H1 (cell line): ENCODE results near the gene DPYD. TPM values are rescaled to one million over a fixed set of nuclear protein-coding genes. Genes with fewer than 3 reads are reported as not detected.

Experiments used
- CTCF ChIA-PET: fragments of 300-600 bp; sonication (Branson Sonifier 250); formaldehyde crosslinking; loops from one replicate; lab custom pipeline; 2021; ENCODE audit not compliant: partially characterized antibody; lab: Charles Lee
- POLR2A ChIA-PET: fragments of 300-600 bp; sonication (Branson Sonifier 250); formaldehyde crosslinking; loops from one replicate; lab custom pipeline; 2021; ENCODE audit warnings: inconsistent platforms; ENCODE audit not compliant: partially characterized antibody; lab: Charles Lee
- DNase-seq, 2 experiments: peaks; one replicate each; pipeline versions ENCODE4 v3.0.0 to v3.0.0-alpha.2; 2010 to 2022; ENCODE audit warnings: low spot score in 2 of 2, low read depth in 1 of 2, mixed read lengths in 1 of 2
- FAIRE-seq: peaks from 2 replicates; lab custom pipeline; 2011; peaks lifted over from hg19 to GRCh38; lab: Jason Lieb, UNC
- H2AFZ ChIP-seq: 2 replicates; pipeline ENCODE4 v1.8.1; 2012; ENCODE audit warnings: low read length, inconsistent platforms
- H2AK5ac ChIP-seq: 2 replicates; pipeline ENCODE4 v1.6.1; 2013; ENCODE audit warnings: low read depth, low read length
- H2BK120ac ChIP-seq: replicated peaks from 2 replicates; pipeline ENCODE3; 2013; ENCODE audit warnings: low read depth, low read length, inconsistent platforms
- H2BK12ac ChIP-seq: 2 replicates; pipeline ENCODE4 v1.6.1; 2013; ENCODE audit warnings: low read depth, low read length
- H2BK15ac ChIP-seq: 2 replicates; pipeline ENCODE4 v1.6.1; 2013; ENCODE audit warnings: low read length
- H2BK20ac ChIP-seq: 2 replicates; pipeline ENCODE4 v1.6.1; 2013; ENCODE audit warnings: low read length
- H2BK5ac ChIP-seq: 2 replicates; pipeline ENCODE4 v1.6.1; 2013; ENCODE audit warnings: low read depth, low read length
- H3K14ac ChIP-seq: 2 replicates; pipeline ENCODE4 v1.6.1; 2013; ENCODE audit warnings: inconsistent platforms; ENCODE audit not compliant: insufficient read length
- H3K18ac ChIP-seq: 2 replicates; pipeline ENCODE4 v1.6.1; 2013; ENCODE audit warnings: low read length; ENCODE audit errors: extremely low read depth
- H3K23ac ChIP-seq: 2 replicates; pipeline ENCODE4 v1.6.1; 2013; ENCODE audit warnings: inconsistent platforms; ENCODE audit not compliant: insufficient read length
- H3K23me2 ChIP-seq: 2 replicates; pipeline ENCODE4 v1.6.1; 2013; ENCODE audit warnings: low read depth, low read length
- H3K27ac ChIP-seq: 2 replicates; pipeline ENCODE4 v1.6.1; 2011; ENCODE audit warnings: low read depth, low read length, inconsistent platforms
- H3K27me3 ChIP-seq, 4 experiments: replicated peaks in 1 of 4; 1 replicate in 1 of 4; 2 replicates in 3 of 4; pipeline versions ENCODE4 v1.6.1 to v1.8.1; 2011 to 2013; ENCODE audit warnings: low read length in 3 of 4, mild to moderate bottlenecking in 3 of 4, inconsistent platforms in 2 of 4, mixed read lengths in 2 of 4, moderate library complexity in 1 of 4; ENCODE audit not compliant: control insufficient read depth in 3 of 4, insufficient read depth in 3 of 4; ENCODE audit errors: extremely low read depth in 1 of 4
- H3K36me3 ChIP-seq, 4 experiments: 2 replicates each; pipeline versions ENCODE4 v1.6.1 to v1.8.1; 2011 to 2013; ENCODE audit warnings: mild to moderate bottlenecking in 4 of 4, low read length in 3 of 4, moderate library complexity in 2 of 4, control low read depth in 1 of 4, inconsistent platforms in 1 of 4; ENCODE audit not compliant: insufficient read depth in 4 of 4, control insufficient read depth in 2 of 4
- H3K4ac ChIP-seq: replicated peaks from 2 replicates; pipeline ENCODE3; 2013; ENCODE audit warnings: low read length, low read depth, mixed read lengths, inconsistent platforms; ENCODE audit not compliant: insufficient read length
- H3K4me1 ChIP-seq, 4 experiments: replicated peaks in 1 of 4; 1 replicate in 1 of 4; 2 replicates in 3 of 4; pipeline versions ENCODE4 v1.6.1 to v1.8.1; 2011 to 2013; ENCODE audit warnings: low read length in 3 of 4, inconsistent platforms in 2 of 4, mixed read lengths in 1 of 4; ENCODE audit not compliant: insufficient read depth in 4 of 4, control insufficient read depth in 3 of 4
- H3K4me2 ChIP-seq, 2 experiments: 2 replicates each; pipeline versions ENCODE4 v1.6.1 to v1.8.1; 2011 to 2013; ENCODE audit warnings: low read depth in 2 of 2, low read length in 2 of 2, control low read depth in 1 of 2, inconsistent platforms in 1 of 2, mild to moderate bottlenecking in 1 of 2; ENCODE audit not compliant: insufficient read depth in 1 of 2
- H3K4me3 ChIP-seq, 4 experiments: fragments of 200-600, 300-600 bp in 1 of 4; sonication (generic), shearing (Covaris generic), sonication (Bioruptor Twin) in 1 of 4; 2 replicates each; pipeline versions ENCODE4 v1.5.1 to v1.8.1; 2011 to 2016; ENCODE audit warnings: low read length in 4 of 4, low read depth in 3 of 4, control low read depth in 2 of 4, inconsistent platforms in 2 of 4, mild to moderate bottlenecking in 2 of 4, mixed read lengths in 1 of 4, moderate library complexity in 1 of 4; ENCODE audit not compliant: insufficient read depth in 2 of 4; ENCODE audit errors: extremely low read depth in 1 of 4
- H3K56ac ChIP-seq: replicated peaks from 2 replicates; pipeline ENCODE3; 2013; ENCODE audit warnings: low read depth, mild to moderate bottlenecking, mixed read lengths, low read length, inconsistent platforms; ENCODE audit not compliant: insufficient read length
- H3K79me1 ChIP-seq: 2 replicates; pipeline ENCODE4 v1.6.1; 2013; ENCODE audit warnings: low read depth, low read length, control low read depth
- H3K79me2 ChIP-seq, 2 experiments: 2 replicates each; pipeline versions ENCODE4 v1.6.1 to v1.8.1; 2012 to 2013; ENCODE audit warnings: low read length in 2 of 2, mild to moderate bottlenecking in 2 of 2, inconsistent platforms in 1 of 2; ENCODE audit not compliant: insufficient read depth in 2 of 2, control insufficient read depth in 1 of 2
- H3K9ac ChIP-seq, 4 experiments: replicated peaks in 1 of 4; 1 replicate in 1 of 4; 2 replicates in 3 of 4; pipeline versions ENCODE4 v1.6.1 to v1.8.1; 2011 to 2013; ENCODE audit warnings: low read depth in 3 of 4, low read length in 3 of 4, control low read depth in 2 of 4, mild to moderate bottlenecking in 2 of 4, moderate library complexity in 2 of 4, inconsistent platforms in 1 of 4; ENCODE audit errors: extremely low read depth in 1 of 4
- H3K9me3 ChIP-seq, 2 experiments: 2 replicates each; pipeline versions ENCODE4 v1.6.1 to v1.8.1; 2012 to 2013; ENCODE audit warnings: mild to moderate bottlenecking in 2 of 2, moderate library complexity in 2 of 2, control low read depth in 1 of 2, inconsistent platforms in 1 of 2, low read depth in 1 of 2, low read length in 1 of 2, mixed read lengths in 1 of 2; ENCODE audit not compliant: insufficient read depth in 2 of 2
- H4K20me1 ChIP-seq, 2 experiments: replicated peaks in 1 of 2; 2 replicates each; pipeline versions ENCODE3 to v1.8.1; 2011 to 2013; ENCODE audit warnings: inconsistent platforms in 2 of 2, low read length in 2 of 2, mild to moderate bottlenecking in 1 of 2; ENCODE audit not compliant: insufficient read depth in 2 of 2, control insufficient read depth in 1 of 2
- H4K5ac ChIP-seq: 2 replicates; pipeline ENCODE4 v1.6.1; 2013; ENCODE audit warnings: low read length, low read depth, mixed read lengths, inconsistent platforms; ENCODE audit not compliant: insufficient read length
- H4K8ac ChIP-seq: 2 replicates; pipeline ENCODE4 v1.8.0; 2013; ENCODE audit warnings: mild to moderate bottlenecking, moderate library complexity, low read length, inconsistent platforms; ENCODE audit not compliant: insufficient read depth; ENCODE audit errors: extremely low read depth
- H4K91ac ChIP-seq: replicated peaks from 2 replicates; pipeline ENCODE3; 2013; ENCODE audit warnings: low read length, mixed read lengths, inconsistent platforms; ENCODE audit not compliant: insufficient read length
- BACH1 ChIP-seq: IDR thresholded peaks from 2 replicates; pipeline ENCODE4 v1.6.1; 2012; ENCODE audit warnings: low read length, improper control_type of control experiment
- CEBPB ChIP-seq: IDR thresholded peaks from 2 replicates; pipeline ENCODE4 v1.6.1; 2012; ENCODE audit warnings: low read depth, low read length
- EGR1 ChIP-seq: IDR thresholded peaks from 2 replicates; pipeline ENCODE4 v1.6.1; 2011; ENCODE audit warnings: low read depth, low read length, borderline replicate concordance
- GTF2F1 ChIP-seq: IDR thresholded peaks from 2 replicates; pipeline ENCODE4 v1.6.1; 2012; ENCODE audit warnings: low read depth, low read length, improper control_type of control experiment, borderline replicate concordance
- KDM1A ChIP-seq: fragments of 200-600, 300-600 bp; sonication (generic); IDR thresholded peaks from 2 replicates; pipeline ENCODE4 v1.7.1; 2016; ENCODE audit warnings: mild to moderate bottlenecking, low read length, borderline replicate concordance
- KDM5A ChIP-seq: fragments of 200-600 bp; IDR thresholded peaks from 2 replicates; pipeline ENCODE4 v1.7.1; 2012; ENCODE audit warnings: mild to moderate bottlenecking, low read length, inconsistent platforms, mixed read lengths
- NANOG ChIP-seq: IDR thresholded peaks from 2 replicates; pipeline ENCODE4 v1.6.1; 2011; ENCODE audit warnings: low read length, low read depth, mild to moderate bottlenecking, inconsistent platforms; ENCODE audit not compliant: insufficient read depth, poor library complexity, severe bottlenecking
- NRF1 ChIP-seq: IDR thresholded peaks from 2 replicates; pipeline ENCODE4 v1.6.1; 2011; ENCODE audit warnings: mild to moderate bottlenecking, low read depth, low read length, improper control_type of control experiment
- RAD21 ChIP-seq, 2 experiments: IDR thresholded peaks in 1 of 2; conservative IDR thresholded peaks in 1 of 2; 2 replicates each; pipeline ENCODE4 v1.6.1; 2011; ENCODE audit warnings: low read depth in 2 of 2, low read length in 2 of 2, improper control_type of control experiment in 1 of 2, inconsistent platforms in 1 of 2, mild to moderate bottlenecking in 1 of 2, moderate library complexity in 1 of 2
- SRF ChIP-seq: IDR thresholded peaks from 2 replicates; pipeline ENCODE4 v1.6.1; 2011; ENCODE audit warnings: mild to moderate bottlenecking, low read depth, low read length, moderate library complexity
- USF2 ChIP-seq: IDR thresholded peaks from 2 replicates; pipeline ENCODE4 v1.6.1; 2011; ENCODE audit warnings: low read length, improper control_type of control experiment
- YY1 ChIP-seq: IDR thresholded peaks from 2 replicates; pipeline ENCODE4 v1.6.1; 2011; ENCODE audit warnings: low read depth, mild to moderate bottlenecking, low read length
- ZNF274 ChIP-seq: IDR thresholded peaks from 2 replicates; pipeline ENCODE4 v1.7.0; 2012; ENCODE audit warnings: low read length, borderline replicate concordance; ENCODE audit errors: extremely low read depth
- polyA plus RNA-seq, 7 experiments: library from polyadenylated mRNA; depleted of rRNA in 3 of 7; stranded (reverse) in 5 of 7; unstranded in 2 of 7; fragments of >200 nt in 5 of 7; fragments of 200-250 nt in 2 of 7; gene quantifications; 1 replicate in 5 of 7; 2 replicates in 1 of 7; 4 replicates in 1 of 7; pipeline versions ENCODE4 v1.2.1 to v1.2.3, GENCODE V29; 2011 to 2013; ENCODE audit warnings: missing spikeins in 2 of 7, mixed read lengths in 2 of 7
- total RNA-seq: library from RNA; stranded (reverse); fragmentation: NEBNext Ultra II Directional; extraction: Animal tissue kit (Norgen Biotek cat#: 25700); gene quantifications from 2 replicates; pipeline ENCODE4 v1.2.1, GENCODE V29; 2021
- TF ChIP-seq, protein P1 (sequence below): IDR thresholded peaks from 2 replicates; pipeline ENCODE4 v1.6.1; 2012; ENCODE audit warnings: inconsistent platforms

DPYD gene
- total and polyA plus RNA-seq, 2 of the 8 experiments (the other 6 are each of a cell fraction or from before 2014, with no cell fraction given), result 0.29 to 0.73 TPM

GRCh38 chr1:97778718-97779117 lies 142.1 kb downstream of the DPYD start:
- Histone ChIP-seq H4K91ac (no peak overlapping the region), H3K23ac (no peak overlapping the region), H3K79me2 (no peaks in the 10 kb centered on the region), H2AK5ac (no peak overlapping the region), H3K9ac (no peak overlapping the region), H3K56ac (no peak overlapping the region), H3K79me1 (no peaks in the 10 kb centered on the region), H2BK15ac (no peak overlapping the region), H4K8ac (no peak overlapping the region), H3K9me3 (no peaks in the 10 kb centered on the region), H2AFZ (no peak overlapping the region), H3K23me2 (no peaks in the 10 kb centered on the region), H2BK5ac (no peak overlapping the region), H3K18ac (no peak overlapping the region), H3K27me3 (peaks cover 0 to 1% (median 0%) of the 10 kb centered on the region in 4 experiments; a peak in 1 of 7 replicates), H2BK20ac (no peak overlapping the region), H3K4me2 (no peak overlapping the region), H3K27ac (no peak overlapping the region), H2BK120ac (no peak overlapping the region), H3K4me3 (no peak overlapping the region), H3K4ac (no peak overlapping the region)
- DNase-seq, result no peak
- CTCF ChIA-PET, result interaction anchor here (0.6 to 1.5 kb wide), 2 partner anchors 10 to 1017 kb away, joined by 3 to 4 read pairs; no protein-coding TSS in a partner anchor
- TF ChIP-seq SRF, result no peak
- TF ChIP-seq YY1, result no peak
- TF ChIP-seq USF2, result no peak
- TF ChIP-seq ZNF274, result no peak
- TF ChIP-seq NRF1, result no peak
- TF ChIP-seq CEBPB, result no peak
- TF ChIP-seq NANOG, result no peak
- no peak for TF ChIP-seq BACH1
- no peak for TF ChIP-seq RAD21 (IDR thresholded peaks at IDR 0.05 in 1 of 2, conservative IDR thresholded peaks at IDR 0.05 in 1 of 2; ENCODE audit: low read depth in 2 of 2, low read length in 2 of 2)
- no peak for TF ChIP-seq KDM5A
- no peak for TF ChIP-seq KDM1A
- TF ChIP-seq, protein P1, sequence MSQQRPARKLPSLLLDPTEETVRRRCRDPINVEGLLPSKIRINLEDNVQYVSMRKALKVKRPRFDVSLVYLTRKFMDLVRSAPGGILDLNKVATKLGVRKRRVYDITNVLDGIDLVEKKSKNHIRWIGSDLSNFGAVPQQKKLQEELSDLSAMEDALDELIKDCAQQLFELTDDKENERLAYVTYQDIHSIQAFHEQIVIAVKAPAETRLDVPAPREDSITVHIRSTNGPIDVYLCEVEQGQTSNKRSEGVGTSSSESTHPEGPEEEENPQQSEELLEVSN, result no peak
- no peak for TF ChIP-seq GTF2F1
- no peak for TF ChIP-seq EGR1
- TF ChIP-seq, all 59 proteins: peak for 0
- H4K5ac ChIP-seq, result no peak overlapping the region
- no peaks in the 10 kb centered on the region for H3K4me1 ChIP-seq
- POLR2A ChIA-PET, result no interaction called here
- H4K20me1 ChIP-seq, result no peaks in the 10 kb centered on the region
- no peaks in the 10 kb centered on the region for H3K36me3 ChIP-seq
- H2BK12ac ChIP-seq, result no peak overlapping the region
- no peak overlapping the region for H3K14ac ChIP-seq
- no peak for FAIRE-seq
